MCF 10A (cell line): ENCODE measurements around the gene KNCN. TPM values are rescaled to one million over a fixed set of nuclear protein-coding genes. Genes with fewer than 3 reads are reported as not detected.

Source experiments
- BruUV-seq: library from RNA; stranded (reverse); fragments of 400-500 nt; replicated peaks from 2 replicates; lab custom pipeline; 2021; lab: Mats Ljungman, UMichigan
- CTCF ChIA-PET: fragments of 300-600 bp; sonication (Branson Sonifier 250); formaldehyde crosslinking; extraction: SDS; loops from one replicate; lab custom pipeline; 2021; ENCODE audit warnings: antibody characterized with exemption, inconsistent platforms; lab: Yijun Ruan, JAX
- POLR2A ChIA-PET: fragments of 300-600, 350-650 bp; sonication (Branson Sonifier 250); formaldehyde crosslinking; extraction: SDS; loops from one replicate; lab custom pipeline; 2020; ENCODE audit warnings: antibody characterized with exemption, inconsistent platforms; lab: Yijun Ruan, JAX
- DNase-seq: peaks from one replicate; pipeline ENCODE4 v3.0.0-alpha.2; 2018; ENCODE audit not compliant: unreplicated experiment
- H3K27ac Mint-ChIP-seq: one replicate; pipeline ENCODE4 v1.8.0; 2022; ENCODE audit warnings: mild to moderate bottlenecking, low read depth, mixed read lengths; ENCODE audit not compliant: unreplicated experiment
- H3K27me3 Mint-ChIP-seq: one replicate; pipeline ENCODE4 v1.8.0; 2022; ENCODE audit warnings: mixed read lengths; ENCODE audit not compliant: insufficient read depth, unreplicated experiment
- H3K36me3 Mint-ChIP-seq: one replicate; pipeline ENCODE4 v1.8.0; 2022; ENCODE audit warnings: mild to moderate bottlenecking, moderate library complexity, mixed read lengths; ENCODE audit not compliant: insufficient read depth, unreplicated experiment
- H3K4me1 Mint-ChIP-seq: one replicate; pipeline ENCODE4 v1.8.0; 2022; ENCODE audit warnings: mixed read lengths; ENCODE audit not compliant: insufficient read depth, unreplicated experiment
- H3K4me3 Mint-ChIP-seq: one replicate; pipeline ENCODE4 v1.8.0; 2022; ENCODE audit warnings: mild to moderate bottlenecking, moderate library complexity, mixed read lengths; ENCODE audit not compliant: unreplicated experiment
- H3K9me3 Mint-ChIP-seq: one replicate; pipeline ENCODE4 v1.8.0; 2022; ENCODE audit warnings: mixed read lengths; ENCODE audit not compliant: unreplicated experiment
- CTCF ChIP-seq: fragments of 200-600 bp; IDR thresholded peaks from one replicate; pipeline ENCODE4 v1.8.0; 2022; ENCODE audit warnings: antibody characterized with exemption, mild to moderate bottlenecking; ENCODE audit not compliant: unreplicated experiment
- intact Hi-C: fragments of 100-400 bp; cut with micrococcal nuclease; formaldehyde crosslinking; loops from 2 replicates; pipeline ENCODE4 v1.14.1; 2022
- total RNA-seq: library from RNA; stranded (reverse); gene quantifications from 2 replicates; pipeline ENCODE4 v1.2.3, GENCODE V29; 2022

Gene KNCN
- total RNA-seq, 1 experiment from 2014 or later, result not detected

GRCh38 chr1:46527474-46528296 is 23.8 kb downstream of the KNCN start:
- intact Hi-C loops, result loop anchor here (1.0 kb wide), 3 partner anchors 50 to 121 kb away; no protein-coding TSS in a partner anchor
- no peak overlapping the region for H3K4me3 Mint-ChIP-seq
- H3K27me3 Mint-ChIP-seq, result peaks cover 14% of the 10 kb centered on the region
- peaks cover 16% of the 10 kb centered on the region for H3K4me1 Mint-ChIP-seq
- TF ChIP-seq CTCF, result peak; percentile 92
- BruUV-seq, result no TSS peak
- CTCF ChIA-PET, result interaction anchor here (0.6 to 6.6 kb wide), 44 partner anchors 10 to 1517 kb away, joined by 3 to 223 read pairs (median 4); a partner anchor contains a TSS
- POLR2A ChIA-PET, result interaction anchor here (0.7 to 1.6 kb wide), 4 partner anchors 48 to 187 kb away, joined by 3 to 6 read pairs (median 4); partner anchors contain the start of gene NSUN4
- no peaks in the 10 kb centered on the region for H3K36me3 Mint-ChIP-seq
- no peaks in the 10 kb centered on the region for H3K9me3 Mint-ChIP-seq
- H3K27ac Mint-ChIP-seq, result no peak overlapping the region
- peak; percentile 84 for DNase-seq

GRCh38 chr1:46526691-46527291 is 24.7 kb downstream of the KNCN start:
- Mint-ChIP-seq H3K9me3 (no peaks in the 10 kb centered on the region), H3K27me3 (peaks cover 14% of the 10 kb centered on the region), H3K36me3 (no peaks in the 10 kb centered on the region), H3K27ac (no peak overlapping the region), H3K4me1 (peaks cover 25% of the 10 kb centered on the region), H3K4me3 (no peak overlapping the region)
- POLR2A ChIA-PET, result interaction anchor here (0.7 to 1.6 kb wide), 3 partner anchors 47 to 186 kb away, joined by 3 to 4 read pairs (median 4); partner anchors contain the start of gene NSUN4
- BruUV-seq, result no TSS peak
- CTCF ChIA-PET, result interaction anchor here (0.5 to 6.6 kb wide), 27 partner anchors 9 to 1857 kb away, joined by 3 to 223 read pairs (median 4); a partner anchor contains a TSS
- DNase-seq, result peak; percentile 49
- no peak for TF ChIP-seq CTCF
- intact Hi-C loops, result no loop called here

GRCh38 chr1:46526013-46526690 is 25.3 kb downstream of the KNCN start:
- ChIA-PET CTCF (interaction anchor here (0.5 to 6.6 kb wide), 16 partner anchors 8 to 1857 kb away, joined by 3 to 223 read pairs (median 6); a partner anchor contains a TSS), POLR2A (interaction anchor here (1.6 kb wide), 1 partner anchor 47 kb away, joined by 4 read pairs; no protein-coding TSS in a partner anchor)
- Mint-ChIP-seq H3K27me3 (peaks cover 14% of the 10 kb centered on the region), H3K4me3 (no peak overlapping the region), H3K27ac (no peak overlapping the region), H3K4me1 (peaks cover 31% of the 10 kb centered on the region), H3K9me3 (no peaks in the 10 kb centered on the region), H3K36me3 (no peaks in the 10 kb centered on the region)
- no TSS peak for BruUV-seq
- no peak for TF ChIP-seq CTCF
- intact Hi-C loops, result no loop called here
- DNase-seq, result no peak
